SK-N-SH treated with all-trans-retinoic acid at 6 μM for 48 hours (cell line): ENCODE measurements around the gene ADAMTSL3.
"Not testable (repeated sequence)": the region's sequence is repeated elsewhere in the genome, so short reads cannot be mapped to it uniquely, and the experiment has no call there.

Experiments
- ARNTL ChIP-seq: fragments of 450-650 bp; formaldehyde crosslinking; IDR thresholded peaks from 2 replicates; pipeline ENCODE4 v1.5.0; 2020; ENCODE audit warnings: low read depth, mild to moderate bottlenecking, moderate library complexity, borderline replicate concordance
- CSDC2 ChIP-seq: fragments of 250-450 bp; sonication (Bioruptor Pico); IDR thresholded peaks from 2 replicates; pipeline ENCODE4 v1.5.0; 2020; ENCODE audit warnings: mild to moderate bottlenecking, moderate library complexity
- ESRRG ChIP-seq: fragments of 250-450 bp; sonication (Bioruptor Pico); IDR thresholded peaks from 2 replicates; pipeline ENCODE4 v1.6.1; 2021; ENCODE audit warnings: mild to moderate bottlenecking
- OSR1 ChIP-seq: fragments of 250-450 bp; sonication (Bioruptor Pico); IDR thresholded peaks from 2 replicates; pipeline ENCODE4 v1.8.0; 2022; ENCODE audit warnings: moderate library complexity, mild to moderate bottlenecking, inconsistent platforms
- RARB ChIP-seq: fragments of 250-450 bp; sonication (Bioruptor Pico); IDR thresholded peaks from 2 replicates; pipeline ENCODE4 v1.8.0; 2021; ENCODE audit warnings: mild to moderate bottlenecking, moderate library complexity
- SNAI2 ChIP-seq: fragments of 250-450 bp; sonication (Bioruptor Pico); IDR thresholded peaks from 2 replicates; pipeline ENCODE4 v1.5.0; 2020; ENCODE audit warnings: mild to moderate bottlenecking, moderate library complexity
- TCF4 ChIP-seq: fragments of 250-450 bp; sonication (Bioruptor Pico); IDR thresholded peaks from 2 replicates; pipeline ENCODE4 v1.8.0; 2021; ENCODE audit warnings: mild to moderate bottlenecking, moderate library complexity, borderline replicate concordance
- ZNF8 ChIP-seq: fragments of 450-650 bp; formaldehyde crosslinking; IDR thresholded peaks from 2 replicates; pipeline ENCODE4 v1.5.0; 2020; ENCODE audit warnings: mild to moderate bottlenecking, moderate library complexity
- TF ChIP-seq, protein P1 (sequence below): fragments of 250-450 bp; sonication (Bioruptor Pico); IDR thresholded peaks from 2 replicates; pipeline ENCODE4 v1.8.0; 2020; ENCODE audit warnings: mild to moderate bottlenecking, moderate library complexity, borderline replicate concordance
- TF ChIP-seq, protein P2 (sequence below): fragments of 250-450 bp; sonication (Bioruptor Pico); IDR thresholded peaks from 2 replicates; pipeline ENCODE4 v1.5.1; 2020; ENCODE audit warnings: low read depth, mild to moderate bottlenecking, moderate library complexity
- TF ChIP-seq, protein P3 (sequence below): fragments of 250-450 bp; sonication (Bioruptor Pico); IDR thresholded peaks from 2 replicates; pipeline ENCODE4 v1.8.0; 2021; ENCODE audit warnings: low read depth, mild to moderate bottlenecking, moderate library complexity, borderline replicate concordance
- TF ChIP-seq, protein P4 (sequence below): fragments of 250-450 bp; sonication (Bioruptor Pico); IDR thresholded peaks from 2 replicates; pipeline ENCODE4 v1.5.1; 2021; ENCODE audit warnings: mild to moderate bottlenecking, moderate library complexity
- TF ChIP-seq, protein P5 (sequence below): fragments of 250-450 bp; sonication (Bioruptor Pico); IDR thresholded peaks from 2 replicates; pipeline ENCODE4 v1.5.0; 2020; ENCODE audit warnings: mild to moderate bottlenecking, moderate library complexity

DNA sequence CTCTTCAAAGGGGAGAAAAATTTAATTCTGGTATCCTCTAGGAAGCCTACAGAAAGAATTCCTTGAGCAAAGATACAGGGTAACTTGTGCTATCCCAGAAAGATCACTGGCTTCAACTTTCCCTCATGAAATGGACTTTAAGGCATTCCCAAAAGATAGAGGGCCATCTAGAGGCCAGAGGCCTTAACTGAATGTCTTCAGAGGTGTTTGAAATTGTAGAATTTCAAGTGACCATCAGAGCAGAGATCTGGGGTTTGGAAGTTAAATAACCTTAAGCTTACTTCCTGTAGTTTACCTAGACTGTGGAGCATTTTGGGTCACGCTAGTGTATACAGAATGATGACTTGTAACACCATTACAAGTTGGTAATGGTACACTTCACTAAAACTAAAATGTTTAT, 400.6 kb downstream of the ADAMTSL3 start:
- not testable (repeated sequence) for TF ChIP-seq ARNTL (CRISPR knock-in tag); CSDC2 (CRISPR knock-in tag); RARB (CRISPR knock-in tag); ZNF8; TCF4 (CRISPR knock-in tag); OSR1; SNAI2 (CRISPR knock-in tag); ESRRG (CRISPR knock-in tag)
- TF ChIP-seq, protein P1, sequence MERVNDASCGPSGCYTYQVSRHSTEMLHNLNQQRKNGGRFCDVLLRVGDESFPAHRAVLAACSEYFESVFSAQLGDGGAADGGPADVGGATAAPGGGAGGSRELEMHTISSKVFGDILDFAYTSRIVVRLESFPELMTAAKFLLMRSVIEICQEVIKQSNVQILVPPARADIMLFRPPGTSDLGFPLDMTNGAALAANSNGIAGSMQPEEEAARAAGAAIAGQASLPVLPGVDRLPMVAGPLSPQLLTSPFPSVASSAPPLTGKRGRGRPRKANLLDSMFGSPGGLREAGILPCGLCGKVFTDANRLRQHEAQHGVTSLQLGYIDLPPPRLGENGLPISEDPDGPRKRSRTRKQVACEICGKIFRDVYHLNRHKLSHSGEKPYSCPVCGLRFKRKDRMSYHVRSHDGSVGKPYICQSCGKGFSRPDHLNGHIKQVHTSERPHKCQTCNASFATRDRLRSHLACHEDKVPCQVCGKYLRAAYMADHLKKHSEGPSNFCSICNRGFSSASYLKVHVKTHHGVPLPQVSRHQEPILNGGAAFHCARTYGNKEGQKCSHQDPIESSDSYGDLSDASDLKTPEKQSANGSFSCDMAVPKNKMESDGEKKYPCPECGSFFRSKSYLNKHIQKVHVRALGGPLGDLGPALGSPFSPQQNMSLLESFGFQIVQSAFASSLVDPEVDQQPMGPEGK (CRISPR knock-in tag): not testable (repeated sequence)
- TF ChIP-seq, protein P2, sequence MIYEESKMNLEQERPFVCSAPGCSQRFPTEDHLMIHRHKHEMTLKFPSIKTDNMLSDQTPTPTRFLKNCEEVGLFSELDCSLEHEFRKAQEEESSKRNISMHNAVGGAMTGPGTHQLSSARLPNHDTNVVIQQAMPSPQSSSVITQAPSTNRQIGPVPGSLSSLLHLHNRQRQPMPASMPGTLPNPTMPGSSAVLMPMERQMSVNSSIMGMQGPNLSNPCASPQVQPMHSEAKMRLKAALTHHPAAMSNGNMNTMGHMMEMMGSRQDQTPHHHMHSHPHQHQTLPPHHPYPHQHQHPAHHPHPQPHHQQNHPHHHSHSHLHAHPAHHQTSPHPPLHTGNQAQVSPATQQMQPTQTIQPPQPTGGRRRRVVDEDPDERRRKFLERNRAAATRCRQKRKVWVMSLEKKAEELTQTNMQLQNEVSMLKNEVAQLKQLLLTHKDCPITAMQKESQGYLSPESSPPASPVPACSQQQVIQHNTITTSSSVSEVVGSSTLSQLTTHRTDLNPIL (CRISPR knock-in tag): not testable (repeated sequence)
- TF ChIP-seq, protein P3, sequence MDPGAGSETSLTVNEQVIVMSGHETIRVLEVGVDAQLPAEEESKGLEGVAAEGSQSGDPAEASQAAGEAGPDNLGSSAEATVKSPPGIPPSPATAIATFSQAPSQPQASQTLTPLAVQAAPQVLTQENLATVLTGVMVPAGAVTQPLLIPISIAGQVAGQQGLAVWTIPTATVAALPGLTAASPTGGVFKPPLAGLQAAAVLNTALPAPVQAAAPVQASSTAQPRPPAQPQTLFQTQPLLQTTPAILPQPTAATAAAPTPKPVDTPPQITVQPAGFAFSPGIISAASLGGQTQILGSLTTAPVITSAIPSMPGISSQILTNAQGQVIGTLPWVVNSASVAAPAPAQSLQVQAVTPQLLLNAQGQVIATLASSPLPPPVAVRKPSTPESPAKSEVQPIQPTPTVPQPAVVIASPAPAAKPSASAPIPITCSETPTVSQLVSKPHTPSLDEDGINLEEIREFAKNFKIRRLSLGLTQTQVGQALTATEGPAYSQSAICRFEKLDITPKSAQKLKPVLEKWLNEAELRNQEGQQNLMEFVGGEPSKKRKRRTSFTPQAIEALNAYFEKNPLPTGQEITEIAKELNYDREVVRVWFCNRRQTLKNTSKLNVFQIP (CRISPR knock-in tag): not testable (repeated sequence)
- TF ChIP-seq, protein P4, sequence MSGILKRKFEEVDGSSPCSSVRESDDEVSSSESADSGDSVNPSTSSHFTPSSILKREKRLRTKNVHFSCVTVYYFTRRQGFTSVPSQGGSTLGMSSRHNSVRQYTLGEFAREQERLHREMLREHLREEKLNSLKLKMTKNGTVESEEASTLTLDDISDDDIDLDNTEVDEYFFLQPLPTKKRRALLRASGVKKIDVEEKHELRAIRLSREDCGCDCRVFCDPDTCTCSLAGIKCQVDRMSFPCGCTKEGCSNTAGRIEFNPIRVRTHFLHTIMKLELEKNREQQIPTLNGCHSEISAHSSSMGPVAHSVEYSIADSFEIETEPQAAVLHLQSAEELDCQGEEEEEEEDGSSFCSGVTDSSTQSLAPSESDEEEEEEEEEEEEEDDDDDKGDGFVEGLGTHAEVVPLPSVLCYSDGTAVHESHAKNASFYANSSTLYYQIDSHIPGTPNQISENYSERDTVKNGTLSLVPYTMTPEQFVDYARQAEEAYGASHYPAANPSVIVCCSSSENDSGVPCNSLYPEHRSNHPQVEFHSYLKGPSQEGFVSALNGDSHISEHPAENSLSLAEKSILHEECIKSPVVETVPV (CRISPR knock-in tag): not testable (repeated sequence)
- TF ChIP-seq, protein P5, sequence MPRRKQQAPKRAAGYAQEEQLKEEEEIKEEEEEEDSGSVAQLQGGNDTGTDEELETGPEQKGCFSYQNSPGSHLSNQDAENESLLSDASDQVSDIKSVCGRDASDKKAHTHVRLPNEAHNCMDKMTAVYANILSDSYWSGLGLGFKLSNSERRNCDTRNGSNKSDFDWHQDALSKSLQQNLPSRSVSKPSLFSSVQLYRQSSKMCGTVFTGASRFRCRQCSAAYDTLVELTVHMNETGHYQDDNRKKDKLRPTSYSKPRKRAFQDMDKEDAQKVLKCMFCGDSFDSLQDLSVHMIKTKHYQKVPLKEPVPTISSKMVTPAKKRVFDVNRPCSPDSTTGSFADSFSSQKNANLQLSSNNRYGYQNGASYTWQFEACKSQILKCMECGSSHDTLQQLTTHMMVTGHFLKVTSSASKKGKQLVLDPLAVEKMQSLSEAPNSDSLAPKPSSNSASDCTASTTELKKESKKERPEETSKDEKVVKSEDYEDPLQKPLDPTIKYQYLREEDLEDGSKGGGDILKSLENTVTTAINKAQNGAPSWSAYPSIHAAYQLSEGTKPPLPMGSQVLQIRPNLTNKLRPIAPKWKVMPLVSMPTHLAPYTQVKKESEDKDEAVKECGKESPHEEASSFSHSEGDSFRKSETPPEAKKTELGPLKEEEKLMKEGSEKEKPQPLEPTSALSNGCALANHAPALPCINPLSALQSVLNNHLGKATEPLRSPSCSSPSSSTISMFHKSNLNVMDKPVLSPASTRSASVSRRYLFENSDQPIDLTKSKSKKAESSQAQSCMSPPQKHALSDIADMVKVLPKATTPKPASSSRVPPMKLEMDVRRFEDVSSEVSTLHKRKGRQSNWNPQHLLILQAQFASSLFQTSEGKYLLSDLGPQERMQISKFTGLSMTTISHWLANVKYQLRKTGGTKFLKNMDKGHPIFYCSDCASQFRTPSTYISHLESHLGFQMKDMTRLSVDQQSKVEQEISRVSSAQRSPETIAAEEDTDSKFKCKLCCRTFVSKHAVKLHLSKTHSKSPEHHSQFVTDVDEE (CRISPR knock-in tag): not testable (repeated sequence)
